Progenitor cell of endocrine pancreas (in vitro differentiated cells): ENCODE data around the gene CD22. TPM values are rescaled to one million over a fixed set of nuclear protein-coding genes. Genes with fewer than 3 reads are reported as not detected.

Source experiments
- DNase-seq: peaks from one replicate; pipeline ENCODE4 v3.0.0; 2021; ENCODE audit warnings: low spot score; ENCODE audit not compliant: unreplicated experiment
- H3K27ac Mint-ChIP-seq: 2 replicates; pipeline ENCODE4 v1.8.0; 2021; ENCODE audit warnings: mild to moderate bottlenecking, moderate library complexity, mixed read lengths
- H3K27me3 Mint-ChIP-seq: 2 replicates; pipeline ENCODE4 v1.8.0; 2021; ENCODE audit warnings: mixed read lengths
- H3K36me3 Mint-ChIP-seq: 2 replicates; pipeline ENCODE4 v1.8.0; 2022; ENCODE audit warnings: mixed read lengths; ENCODE audit not compliant: insufficient read depth
- H3K4me1 Mint-ChIP-seq: 2 replicates; pipeline ENCODE4 v1.8.0; 2021; ENCODE audit warnings: low read depth, mixed read lengths
- H3K4me3 Mint-ChIP-seq: 2 replicates; pipeline ENCODE4 v1.8.0; 2021; ENCODE audit warnings: low read depth, mild to moderate bottlenecking, moderate library complexity, mixed read lengths
- H3K9me3 Mint-ChIP-seq: 2 replicates; pipeline ENCODE4 v1.8.0; 2021; ENCODE audit warnings: low read depth, mixed read lengths
- total RNA-seq: library from RNA; stranded (reverse); gene quantifications from 2 replicates; pipeline ENCODE4 v1.2.1, GENCODE V29; 2021
- TF ChIP-seq, protein P1 (sequence below): fragments of 200-600 bp; sonication (generic); IDR thresholded peaks from one replicate; pipeline ENCODE4 v1.5.0; 2021; ENCODE audit warnings: antibody characterized with exemption, mild to moderate bottlenecking; ENCODE audit not compliant: unreplicated experiment

Gene CD22
- total RNA-seq, 1 donor from 2014 or later, result 5.1 TPM

DNA sequence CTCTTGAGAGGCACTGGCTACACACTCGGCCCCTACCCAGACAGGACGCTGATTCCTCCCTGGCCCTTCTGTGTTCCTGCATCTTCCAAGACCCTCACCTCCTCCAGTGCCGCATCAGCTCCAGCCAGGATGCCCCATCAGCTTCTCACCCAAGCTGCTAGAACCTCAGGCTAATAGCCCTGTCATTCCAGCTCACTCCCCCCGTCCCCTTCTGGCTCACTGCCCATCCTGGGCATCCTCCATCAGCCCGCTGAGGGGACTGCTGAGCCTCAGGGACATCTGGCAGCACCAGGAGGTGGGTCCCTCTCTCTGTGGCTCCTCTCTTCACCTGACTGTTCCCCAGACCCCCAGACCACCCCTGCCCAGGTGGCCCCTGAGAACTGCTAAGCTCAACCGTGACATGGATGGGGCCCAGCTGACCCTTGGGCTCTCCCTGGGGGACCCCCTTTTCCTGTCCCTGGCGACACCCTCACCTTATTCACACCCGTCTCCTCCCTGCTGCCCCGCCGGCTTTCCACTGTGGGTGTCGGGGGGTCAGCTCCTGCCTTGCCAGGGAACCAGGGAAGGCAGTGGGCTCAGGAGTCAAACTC is 34.1 kb downstream of the CD22 start:
- Mint-ChIP-seq H3K27ac (no peak overlapping the region), H3K4me1 (peaks cover 7% of the 10 kb centered on the region), H3K36me3 (no peaks in the 10 kb centered on the region), H3K27me3 (no peaks in the 10 kb centered on the region), H3K9me3 (no peaks in the 10 kb centered on the region), H3K4me3 (no peak overlapping the region)
- TF ChIP-seq, protein P1, sequence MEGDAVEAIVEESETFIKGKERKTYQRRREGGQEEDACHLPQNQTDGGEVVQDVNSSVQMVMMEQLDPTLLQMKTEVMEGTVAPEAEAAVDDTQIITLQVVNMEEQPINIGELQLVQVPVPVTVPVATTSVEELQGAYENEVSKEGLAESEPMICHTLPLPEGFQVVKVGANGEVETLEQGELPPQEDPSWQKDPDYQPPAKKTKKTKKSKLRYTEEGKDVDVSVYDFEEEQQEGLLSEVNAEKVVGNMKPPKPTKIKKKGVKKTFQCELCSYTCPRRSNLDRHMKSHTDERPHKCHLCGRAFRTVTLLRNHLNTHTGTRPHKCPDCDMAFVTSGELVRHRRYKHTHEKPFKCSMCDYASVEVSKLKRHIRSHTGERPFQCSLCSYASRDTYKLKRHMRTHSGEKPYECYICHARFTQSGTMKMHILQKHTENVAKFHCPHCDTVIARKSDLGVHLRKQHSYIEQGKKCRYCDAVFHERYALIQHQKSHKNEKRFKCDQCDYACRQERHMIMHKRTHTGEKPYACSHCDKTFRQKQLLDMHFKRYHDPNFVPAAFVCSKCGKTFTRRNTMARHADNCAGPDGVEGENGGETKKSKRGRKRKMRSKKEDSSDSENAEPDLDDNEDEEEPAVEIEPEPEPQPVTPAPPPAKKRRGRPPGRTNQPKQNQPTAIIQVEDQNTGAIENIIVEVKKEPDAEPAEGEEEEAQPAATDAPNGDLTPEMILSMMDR, result no peak
- DNase-seq, result no peak

GRCh38 chr19:35363711-35364425 is 34.9 kb downstream of the CD22 start:
- Mint-ChIP-seq H3K4me3 (no peak overlapping the region), H3K27me3 (no peaks in the 10 kb centered on the region), H3K4me1 (peaks cover 7% of the 10 kb centered on the region), H3K36me3 (no peaks in the 10 kb centered on the region), H3K27ac (no peak overlapping the region), H3K9me3 (no peaks in the 10 kb centered on the region)
- DNase-seq, result no peak
- TF ChIP-seq, protein P1, result no peak

DNA sequence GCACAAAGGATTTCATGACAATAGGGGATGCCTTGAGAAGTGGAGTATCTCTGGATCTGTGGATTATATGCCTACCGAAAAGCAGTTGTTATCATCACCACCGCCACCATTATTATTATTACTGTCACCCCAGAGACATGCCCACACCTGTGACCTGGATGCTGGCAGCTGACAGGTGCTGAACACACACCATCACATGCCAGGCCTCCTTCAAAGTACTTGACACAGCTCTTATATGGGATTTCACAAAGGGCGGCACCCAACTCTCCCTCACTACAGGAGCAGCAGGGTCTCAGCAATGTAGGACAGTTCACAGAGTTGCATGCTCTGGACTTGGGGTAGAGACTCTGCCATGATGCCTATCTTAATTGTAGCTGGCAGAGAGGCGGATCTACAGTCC is 36.3 kb downstream of the CD22 start:
- H3K27me3 Mint-ChIP-seq, result no peaks in the 10 kb centered on the region
- no peaks in the 10 kb centered on the region for H3K9me3 Mint-ChIP-seq
- H3K4me3 Mint-ChIP-seq, result no peak overlapping the region
- H3K27ac Mint-ChIP-seq, result no peak overlapping the region
- TF ChIP-seq, protein P1, result no peak
- no peaks in the 10 kb centered on the region for H3K36me3 Mint-ChIP-seq
- peaks cover 7% of the 10 kb centered on the region for H3K4me1 Mint-ChIP-seq
- no peak for DNase-seq

DNA sequence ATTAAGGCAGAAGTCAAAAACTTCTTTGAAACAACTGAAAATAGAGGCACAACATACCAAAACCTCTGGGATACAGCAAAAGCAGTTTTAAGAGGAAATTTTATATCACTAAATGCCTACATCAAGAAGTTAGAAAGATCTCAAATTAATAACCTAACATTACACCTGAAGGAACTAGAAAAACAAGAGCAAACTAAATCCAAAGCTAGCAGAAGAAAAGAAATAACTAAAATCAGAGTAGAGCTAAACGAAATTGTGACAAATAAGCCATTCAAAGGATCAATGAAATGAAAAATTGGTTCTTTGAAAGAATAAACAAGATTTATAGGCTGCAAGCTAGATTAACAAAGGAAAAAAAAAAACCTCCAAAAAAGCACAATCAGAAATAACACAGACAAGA is 39.4 kb downstream of the CD22 start:
- DNase-seq, result no peak
- no peak overlapping the region for H3K4me3 Mint-ChIP-seq
- H3K27ac Mint-ChIP-seq, result no peak overlapping the region
- no peaks in the 10 kb centered on the region for H3K36me3 Mint-ChIP-seq
- peaks cover 2% of the 10 kb centered on the region for H3K27me3 Mint-ChIP-seq
- TF ChIP-seq, protein P1, result no peak
- no peaks in the 10 kb centered on the region for H3K9me3 Mint-ChIP-seq
- H3K4me1 Mint-ChIP-seq, result no peaks in the 10 kb centered on the region

DNA sequence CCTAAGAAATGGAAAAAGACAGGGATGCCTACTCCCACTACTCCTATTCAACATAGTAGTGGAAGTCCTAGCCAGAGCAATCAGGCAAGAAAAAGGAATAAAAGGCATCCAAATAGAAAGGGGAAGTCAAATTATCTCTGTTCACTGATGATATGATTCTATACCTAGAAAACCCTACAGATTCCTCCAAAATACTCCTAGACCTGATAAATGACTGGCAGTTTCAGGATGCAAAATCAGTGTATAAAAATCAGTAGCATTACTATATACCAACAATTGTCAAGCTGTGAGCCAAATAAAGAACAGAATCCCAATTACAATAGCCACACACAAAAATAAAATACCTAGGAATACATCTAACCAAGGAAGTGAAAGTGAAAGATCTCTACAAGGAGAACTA is 40.5 kb downstream of the CD22 start:
- no peak for DNase-seq
- Mint-ChIP-seq H3K4me3 (no peak overlapping the region), H3K27me3 (peaks cover 7% of the 10 kb centered on the region), H3K9me3 (no peaks in the 10 kb centered on the region), H3K27ac (no peak overlapping the region), H3K4me1 (no peaks in the 10 kb centered on the region), H3K36me3 (no peaks in the 10 kb centered on the region)
- TF ChIP-seq, protein P1, result no peak
